Kidney (tissue), 14 donors: ENCODE data around the gene SLC22A23. TPM values are rescaled to one million over a fixed set of nuclear protein-coding genes. Genes with fewer than 3 reads are reported as not detected.

ENCODE experiments used
- DNase-seq, 5 donors: peaks; one replicate each; pipeline ENCODE4 v3.0.0-alpha.2; 2013 to 2020
- FAIRE-seq: peaks from 2 replicates; lab custom pipeline; 2012; peaks lifted over from hg19 to GRCh38; lab: Jason Lieb, UNC
- H3K27ac ChIP-seq, 2 donors: one replicate each; pipeline ENCODE4 v1.7.0; 2013; ENCODE audit warnings: low read depth in 2 of 2, low read length in 2 of 2, inconsistent platforms in 1 of 2
- H3K27me3 ChIP-seq: one replicate; pipeline ENCODE4 v1.7.1; 2013; ENCODE audit warnings: low read length, inconsistent platforms; ENCODE audit not compliant: control insufficient read depth, insufficient read depth
- H3K36me3 ChIP-seq, 3 donors: one replicate each; pipeline versions ENCODE4 v1.7.0 to v1.7.1; 2013; ENCODE audit warnings: low read length in 3 of 3, control low read depth in 1 of 3, inconsistent platforms in 1 of 3; ENCODE audit not compliant: insufficient read depth in 3 of 3, control insufficient read depth in 2 of 3
- H3K4me1 ChIP-seq, 3 donors: one replicate each; pipeline versions ENCODE4 v1.7.0 to v1.7.1; 2013; ENCODE audit warnings: low read length in 3 of 3, inconsistent platforms in 1 of 3, low read depth in 1 of 3; ENCODE audit not compliant: control insufficient read depth in 2 of 3, insufficient read depth in 2 of 3
- H3K4me3 ChIP-seq, 3 donors: one replicate each; pipeline versions ENCODE4 v1.7.0 to v1.8.1; 2013; ENCODE audit warnings: low read length in 3 of 3, control low read depth in 1 of 3, inconsistent platforms in 1 of 3
- H3K9ac ChIP-seq, 3 donors: one replicate each; pipeline versions ENCODE4 v1.7.0 to v1.7.1; 2013; ENCODE audit warnings: low read length in 3 of 3, control low read depth in 1 of 3, inconsistent platforms in 1 of 3
- H3K9me3 ChIP-seq, 3 donors: one replicate each; pipeline versions ENCODE4 v1.7.0 to v1.7.1; 2013; ENCODE audit warnings: low read length in 3 of 3, control low read depth in 1 of 3, inconsistent platforms in 1 of 3; ENCODE audit not compliant: control insufficient read depth in 2 of 3, insufficient read depth in 1 of 3
- CTCF ChIP-seq: IDR thresholded peaks from 3 replicates; pipeline ENCODE4 v1.5.1; 2012; ENCODE audit warnings: mild to moderate bottlenecking, moderate library complexity, borderline replicate concordance; ENCODE audit not compliant: insufficient read depth; ENCODE audit errors: extremely low read depth
- intact Hi-C: fragments of 100-400 bp; cut with DNase I; formaldehyde crosslinking; loops from one replicate; pipeline ENCODE4 v1.11.1; 2022
- polyA plus RNA-seq: library from polyadenylated mRNA; stranded (reverse); fragments of 350-450 nt; fragmentation: Illumina TruSeq; extraction: RNeasy Lipid Tissue Mini Kit (QIAGEN cat#74804); gene quantifications from one replicate; pipeline ENCODE4 v1.2.3, GENCODE V29; 2014; ENCODE audit warnings: low read depth, low replicate concordance; ENCODE audit not compliant: insufficient read depth
- total RNA-seq: library from RNA; stranded (reverse); fragmentation: NEBNext Ultra II Directional; extraction: Animal tissue kit (Norgen Biotek cat#: 25700); gene quantifications from one replicate; pipeline ENCODE4 v1.2.1, GENCODE V29; 2021
- donor health status: control.
- donor health status: control.
- donor health status: control.
- donor health status: control.
- donor health status: control.
- donor health status: DM: yes; HTN: yes; CAD: no.
- donor health status: Normal renal cell carcinoma (clear cell type).

SLC22A23 gene
- total and polyA plus RNA-seq, 2 donors from 2014 or later: 5.3 to 5.7 TPM

GRCh38 chr6:3383525-3383924, 73.3 kb downstream of the SLC22A23 start:
- no peak overlapping the region for H3K9ac ChIP-seq
- no peak overlapping the region for H3K4me3 ChIP-seq
- H3K4me1 ChIP-seq: peaks cover 0 to 23% (median 6%) of the 10 kb centered on the region in 3 donors
- FAIRE-seq: no peak
- H3K9me3 ChIP-seq: no peaks in the 10 kb centered on the region
- H3K27me3 ChIP-seq: no peaks in the 10 kb centered on the region
- H3K27ac ChIP-seq: no peak overlapping the region
- peak in 1 of 5 donors; percentile 31 for DNase-seq
- intact Hi-C loops: no loop called here
- no peak for TF ChIP-seq CTCF
- peaks cover 0 to 2% (median 0%) of the 10 kb centered on the region in 3 donors for H3K36me3 ChIP-seq

- peaks cover 0 to 23% (median 6%) of the 10 kb centered on the region in 3 donors for H3K4me1 ChIP-seq
- no peak overlapping the region for H3K27ac ChIP-seq
- DNase-seq (no peak), FAIRE-seq (no peak)
- H3K4me3 ChIP-seq: no peak overlapping the region
- H3K9me3 ChIP-seq: no peaks in the 10 kb centered on the region
- no peak overlapping the region for H3K9ac ChIP-seq
- intact Hi-C loops: no loop called here
- no peaks in the 10 kb centered on the region for H3K36me3 ChIP-seq
- H3K27me3 ChIP-seq: no peaks in the 10 kb centered on the region
- no peak for TF ChIP-seq CTCF
Observed at GRCh38 chr6:3382326-3383279, 74.2 kb downstream of the SLC22A23 start.

GRCh38 chr6:3381233-3381921, 75.5 kb downstream of the SLC22A23 start:
- Histone ChIP-seq H3K27ac (no peak overlapping the region), H3K4me1 (peaks cover 0 to 23% (median 6%) of the 10 kb centered on the region in 3 donors), H3K27me3 (no peaks in the 10 kb centered on the region), H3K9me3 (no peaks in the 10 kb centered on the region), H3K36me3 (no peaks in the 10 kb centered on the region), H3K4me3 (no peak overlapping the region), H3K9ac (no peak overlapping the region)
- no peak for FAIRE-seq
- intact Hi-C loops: no loop called here
- no peak for TF ChIP-seq CTCF
- DNase-seq: no peak
